NCI-H187 treated with DMSO at 0.1 percent for 48 hours (cell line): Measurements from ENCODE around the gene EVC2.

Experiments
- DNase-seq: peaks from one replicate; lab custom pipeline; 2025; lab: John Stamatoyannopoulos, UW

Gene EVC2, protein sequence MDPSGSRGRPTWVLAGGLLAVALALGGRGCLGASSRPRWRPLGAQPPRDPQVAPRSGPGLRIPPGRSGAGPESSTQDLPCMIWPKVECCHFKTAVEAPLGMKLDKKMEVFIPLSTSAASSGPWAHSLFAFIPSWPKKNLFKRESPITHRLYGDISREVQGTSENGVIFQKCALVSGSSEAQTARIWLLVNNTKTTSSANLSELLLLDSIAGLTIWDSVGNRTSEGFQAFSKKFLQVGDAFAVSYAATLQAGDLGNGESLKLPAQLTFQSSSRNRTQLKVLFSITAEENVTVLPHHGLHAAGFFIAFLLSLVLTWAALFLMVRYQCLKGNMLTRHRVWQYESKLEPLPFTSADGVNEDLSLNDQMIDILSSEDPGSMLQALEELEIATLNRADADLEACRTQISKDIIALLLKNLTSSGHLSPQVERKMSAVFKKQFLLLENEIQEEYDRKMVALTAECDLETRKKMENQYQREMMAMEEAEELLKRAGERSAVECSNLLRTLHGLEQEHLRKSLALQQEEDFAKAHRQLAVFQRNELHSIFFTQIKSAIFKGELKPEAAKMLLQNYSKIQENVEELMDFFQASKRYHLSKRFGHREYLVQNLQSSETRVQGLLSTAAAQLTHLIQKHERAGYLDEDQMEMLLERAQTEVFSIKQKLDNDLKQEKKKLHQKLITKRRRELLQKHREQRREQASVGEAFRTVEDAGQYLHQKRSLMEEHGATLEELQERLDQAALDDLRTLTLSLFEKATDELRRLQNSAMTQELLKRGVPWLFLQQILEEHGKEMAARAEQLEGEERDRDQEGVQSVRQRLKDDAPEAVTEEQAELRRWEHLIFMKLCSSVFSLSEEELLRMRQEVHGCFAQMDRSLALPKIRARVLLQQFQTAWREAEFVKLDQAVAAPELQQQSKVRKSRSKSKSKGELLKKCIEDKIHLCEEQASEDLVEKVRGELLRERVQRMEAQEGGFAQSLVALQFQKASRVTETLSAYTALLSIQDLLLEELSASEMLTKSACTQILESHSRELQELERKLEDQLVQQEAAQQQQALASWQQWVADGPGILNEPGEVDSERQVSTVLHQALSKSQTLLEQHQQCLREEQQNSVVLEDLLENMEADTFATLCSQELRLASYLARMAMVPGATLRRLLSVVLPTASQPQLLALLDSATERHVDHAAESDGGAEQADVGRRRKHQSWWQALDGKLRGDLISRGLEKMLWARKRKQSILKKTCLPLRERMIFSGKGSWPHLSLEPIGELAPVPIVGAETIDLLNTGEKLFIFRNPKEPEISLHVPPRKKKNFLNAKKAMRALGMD

GRCh38 chr4:5708449-5709206 lies at the start of gene EVC2:
Gene EVC2 (minus strand): TSS chr4:5708559. CDS start chr4:5708513, 46 bp downstream.
- no peak for DNase-seq

DNA sequence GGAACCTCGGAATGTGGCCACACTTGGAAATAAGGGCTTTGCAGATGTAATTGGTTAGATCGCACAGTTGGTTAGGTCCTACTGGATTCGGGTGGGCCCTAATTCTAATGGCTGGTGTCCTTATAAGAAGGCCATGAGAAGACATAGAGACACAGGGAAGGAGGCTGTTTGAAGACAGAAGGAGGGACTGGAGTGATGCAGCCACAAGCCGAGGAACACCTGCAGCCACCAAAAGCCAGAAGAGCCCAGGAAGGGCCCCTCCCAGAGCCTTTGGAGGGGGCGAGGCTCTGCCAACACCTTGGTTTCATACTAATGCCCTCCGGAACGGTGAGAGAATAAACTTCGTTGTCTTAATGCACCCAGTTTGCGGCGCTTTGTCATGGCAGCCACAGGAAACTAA lies 49.6 kb upstream of the EVC2 start:
- DNase-seq, result no peak

- no peak for DNase-seq
Observed at GRCh38 chr4:5757536-5757935, 49.2 kb upstream of the EVC2 start.

- no peak for DNase-seq
Observed at GRCh38 chr4:5757091-5757490, 48.7 kb upstream of the EVC2 start.

- DNase-seq, result no peak
Observed at GRCh38 chr4:5756271-5756670, 47.9 kb upstream of the EVC2 start.

DNA sequence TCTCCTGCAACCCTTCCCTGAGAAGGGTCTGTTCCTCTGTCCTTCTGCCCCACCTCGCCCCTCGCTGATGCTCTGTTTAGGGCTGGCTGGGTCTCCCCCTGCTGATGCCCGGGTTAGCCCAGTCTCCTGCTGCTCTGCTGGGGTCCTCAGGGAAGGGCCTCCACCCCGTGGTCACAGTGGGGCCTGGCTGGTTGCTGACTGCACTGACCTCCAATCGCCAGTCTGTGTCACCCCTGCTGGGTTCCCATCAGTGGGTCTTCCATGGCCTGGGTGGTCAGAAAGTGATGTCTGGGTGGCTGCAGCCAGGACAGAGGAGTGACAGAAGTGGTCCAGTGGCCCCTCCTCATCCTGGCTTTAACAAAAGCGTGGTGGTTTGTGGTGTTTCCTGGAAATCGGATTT lies 47.3 kb upstream of the EVC2 start:
- no peak for DNase-seq

GRCh38 chr4:5755161-5755560 lies 46.8 kb upstream of the EVC2 start:
- no peak for DNase-seq

GRCh38 chr4:5754529-5754881 lies 46.1 kb upstream of the EVC2 start:
- DNase-seq, result no peak

GRCh38 chr4:5753766-5754528 lies 45.6 kb upstream of the EVC2 start:
- DNase-seq, result no peak

- no peak for DNase-seq
Observed at GRCh38 chr4:5753366-5753765, 45.0 kb upstream of the EVC2 start.

GRCh38 chr4:5752376-5753184 lies 44.2 kb upstream of the EVC2 start:
- DNase-seq, result no peak

GRCh38 chr4:5751666-5752375 lies 43.5 kb upstream of the EVC2 start:
- no peak for DNase-seq

- DNase-seq, result no peak
Observed at GRCh38 chr4:5750946-5751665, 42.7 kb upstream of the EVC2 start.

DNA sequence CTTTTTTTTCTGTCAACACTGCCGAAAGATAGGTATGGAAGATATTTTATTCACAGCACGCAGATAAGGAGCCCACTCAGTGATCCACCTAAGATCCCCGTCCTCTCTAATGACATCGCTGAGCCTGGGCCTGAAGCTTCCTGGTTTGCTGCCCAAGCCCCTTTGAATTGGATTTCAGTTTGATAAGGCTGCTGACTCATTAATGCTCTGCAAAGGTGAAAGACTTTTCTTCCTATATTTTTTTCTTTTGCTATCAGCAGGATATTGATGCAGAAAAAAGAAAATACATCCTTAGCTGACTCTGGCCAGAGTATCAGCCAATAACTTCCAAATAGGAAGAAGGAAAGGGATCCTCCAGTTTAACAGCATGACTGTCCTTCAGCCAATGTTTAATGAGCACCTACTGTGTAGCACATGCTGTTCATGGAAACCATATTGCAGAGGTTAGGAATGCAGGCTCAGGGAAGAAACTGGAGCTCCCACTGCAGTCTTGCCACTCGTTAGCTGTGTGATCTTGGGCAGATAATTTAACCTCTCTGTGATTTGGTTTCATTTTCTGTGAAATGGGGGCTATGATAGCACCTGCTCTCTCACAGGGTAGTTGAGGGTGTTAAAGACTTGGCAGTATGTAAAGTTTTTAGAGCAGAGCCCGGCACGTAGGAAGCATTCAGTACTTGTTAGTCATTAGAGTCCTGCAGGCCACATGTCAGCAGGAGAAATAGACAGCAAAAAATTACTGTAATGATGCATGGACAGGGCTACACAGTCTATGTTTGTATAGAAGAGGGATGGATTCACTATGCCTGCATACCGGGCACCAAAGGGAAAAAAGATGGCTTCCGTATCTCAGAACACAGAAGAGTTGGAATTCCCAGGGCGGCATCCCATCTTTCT lies 41.9 kb upstream of the EVC2 start:
- DNase-seq, result no peak

DNA sequence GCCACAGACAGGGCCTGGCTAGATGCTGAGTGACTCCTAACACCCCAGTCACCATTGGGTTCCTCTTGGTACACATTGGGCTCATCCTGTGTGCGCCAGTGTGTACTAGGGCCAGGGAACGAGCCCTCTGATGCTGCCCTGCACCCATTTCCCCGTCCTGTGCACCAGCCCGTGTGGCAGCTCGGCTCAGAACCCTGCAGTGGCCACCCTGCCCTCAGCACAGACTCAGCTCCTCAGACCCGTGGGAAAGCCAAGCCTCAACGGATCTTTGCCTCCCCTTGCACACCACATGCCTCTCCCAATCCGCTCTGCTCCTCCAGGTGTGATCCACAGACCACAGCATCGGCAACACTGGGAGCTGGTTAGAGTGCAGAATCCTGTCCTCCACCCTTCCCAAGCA lies 41.2 kb upstream of the EVC2 start:
- DNase-seq, result no peak

- no peak for DNase-seq
Observed at GRCh38 chr4:5747738-5748375, 39.5 kb upstream of the EVC2 start.
